Measurements from ENCODE around the gene IL1RAPL2. TPM values are rescaled to one million over a fixed set of nuclear protein-coding genes. Genes with fewer than 3 reads are reported as not detected.
A peak's percentile ranks its signal among the peaks of the same experiment; 100 is the strongest.

The IL1RAPL2 gene
- total RNA-seq, 6 experiments from 2014 or later = 0.13 to 0.70 (median 0.29) TPM; not detected in 1

- DNase-seq = no peak
- Histone ChIP-seq H3K27me3 (no peaks in the 10 kb centered on the region), H3K36me3 (no peaks in the 10 kb centered on the region), H3K9me3 (no peaks in the 10 kb centered on the region), H3K27ac (no peak overlapping the region), H3K4me1 (no peaks in the 10 kb centered on the region), H3K4me3 (no peak overlapping the region)
- no peak for TF ChIP-seq POLR2A (IDR thresholded peaks at IDR 0.05)
- TF ChIP-seq, protein P1, sequence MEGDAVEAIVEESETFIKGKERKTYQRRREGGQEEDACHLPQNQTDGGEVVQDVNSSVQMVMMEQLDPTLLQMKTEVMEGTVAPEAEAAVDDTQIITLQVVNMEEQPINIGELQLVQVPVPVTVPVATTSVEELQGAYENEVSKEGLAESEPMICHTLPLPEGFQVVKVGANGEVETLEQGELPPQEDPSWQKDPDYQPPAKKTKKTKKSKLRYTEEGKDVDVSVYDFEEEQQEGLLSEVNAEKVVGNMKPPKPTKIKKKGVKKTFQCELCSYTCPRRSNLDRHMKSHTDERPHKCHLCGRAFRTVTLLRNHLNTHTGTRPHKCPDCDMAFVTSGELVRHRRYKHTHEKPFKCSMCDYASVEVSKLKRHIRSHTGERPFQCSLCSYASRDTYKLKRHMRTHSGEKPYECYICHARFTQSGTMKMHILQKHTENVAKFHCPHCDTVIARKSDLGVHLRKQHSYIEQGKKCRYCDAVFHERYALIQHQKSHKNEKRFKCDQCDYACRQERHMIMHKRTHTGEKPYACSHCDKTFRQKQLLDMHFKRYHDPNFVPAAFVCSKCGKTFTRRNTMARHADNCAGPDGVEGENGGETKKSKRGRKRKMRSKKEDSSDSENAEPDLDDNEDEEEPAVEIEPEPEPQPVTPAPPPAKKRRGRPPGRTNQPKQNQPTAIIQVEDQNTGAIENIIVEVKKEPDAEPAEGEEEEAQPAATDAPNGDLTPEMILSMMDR (IDR thresholded peaks at IDR 0.05) = no peak
- intact Hi-C loops (cut with DNase I) = no loop called here
- ATAC-seq = no peak
- 64% methylated on average over 8 of the region's 8 CpGs for WGBS (ENCODE audit: insufficient coverage, low coverage, low lambda C conversion rate, missing lambda C conversion rate)
Observed at GRCh38 chrX:105189093-105189492, 623.1 kb downstream of the IL1RAPL2 start.

- ATAC-seq (peak; percentile 63 to 76 (median 70)), DNase-seq (no peak)
- no peak overlapping the region for H3K27ac ChIP-seq
- H3K9me3 ChIP-seq = no peaks in the 10 kb centered on the region
- no peaks in the 10 kb centered on the region for H3K27me3 ChIP-seq
- 0% methylated on average over 2 of the region's 2 CpGs for WGBS (ENCODE audit: insufficient coverage, low coverage, low lambda C conversion rate, missing lambda C conversion rate)
- H3K4me1 ChIP-seq = no peaks in the 10 kb centered on the region
- intact Hi-C loops (cut with DNase I) = no loop called here
- TF ChIP-seq, protein P1 (IDR thresholded peaks at IDR 0.05) = peak; percentile 79 to 88 (median 84)
- TF ChIP-seq POLR2A (IDR thresholded peaks at IDR 0.05) = no peak
- H3K4me3 ChIP-seq = no peak overlapping the region
- H3K36me3 ChIP-seq = no peaks in the 10 kb centered on the region
Observed at GRCh38 chrX:105190252-105190853, 624.4 kb downstream of the IL1RAPL2 start.

DNA sequence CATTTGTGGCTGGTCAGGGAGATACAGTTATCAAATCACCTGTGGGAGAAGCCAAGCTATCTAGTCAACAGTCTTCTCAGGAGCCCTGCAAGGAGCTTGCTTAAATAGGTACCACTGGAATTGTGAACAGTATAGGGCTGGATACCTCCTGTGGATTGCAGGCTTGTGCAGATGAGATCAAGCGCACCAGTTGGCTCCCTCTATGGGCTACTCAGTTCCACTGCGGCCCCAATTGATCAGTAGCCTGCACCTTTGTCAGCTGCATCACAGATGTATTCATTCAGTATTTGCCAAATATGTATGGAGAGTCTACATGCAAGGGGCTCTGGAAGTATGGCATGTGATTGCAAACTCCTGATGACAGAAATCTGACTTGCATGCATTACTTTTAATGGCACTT lies 625.9 kb downstream of the IL1RAPL2 start:
- no peaks in the 10 kb centered on the region for H3K4me1 ChIP-seq
- ATAC-seq = peak; percentile 64 to 88 (median 82)
- no CpG with 5 or more reads among the region's 2 CpGs for WGBS (ENCODE audit: insufficient coverage, low coverage, low lambda C conversion rate, missing lambda C conversion rate)
- H3K36me3 ChIP-seq = no peaks in the 10 kb centered on the region
- H3K4me3 ChIP-seq = no peak overlapping the region
- TF ChIP-seq, protein P1 (IDR thresholded peaks at IDR 0.05) = peak; percentile 28 to 58 (median 49)
- TF ChIP-seq POLR2A (IDR thresholded peaks at IDR 0.05) = no peak
- no peaks in the 10 kb centered on the region for H3K9me3 ChIP-seq
- peak in 1 of 3 donors; percentile 30 for DNase-seq
- H3K27me3 ChIP-seq = no peaks in the 10 kb centered on the region
- intact Hi-C loops (cut with DNase I) = no loop called here
- no peak overlapping the region for H3K27ac ChIP-seq

DNA sequence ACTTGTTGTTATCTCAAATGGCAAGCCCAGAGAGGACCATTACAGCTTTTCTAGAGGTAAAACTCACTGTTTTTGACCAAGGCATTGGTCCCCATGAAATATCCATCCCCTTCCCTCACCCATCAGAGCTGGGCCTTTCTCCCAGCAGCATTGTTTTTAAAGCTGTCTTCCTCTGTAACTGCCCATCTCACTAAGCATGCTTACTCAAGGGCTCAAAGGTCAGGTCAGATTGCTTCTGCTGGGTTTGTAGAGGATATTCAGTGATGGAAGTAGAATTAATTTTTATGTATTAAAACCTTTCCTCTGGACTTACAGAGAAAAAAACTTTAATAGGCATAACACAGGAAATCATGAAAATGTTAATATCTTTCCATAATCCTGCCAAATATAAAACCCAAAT lies 643.4 kb downstream of the IL1RAPL2 start:
- ATAC-seq = peak in 2 of 4 donors; percentile 65
- no peak for TF ChIP-seq POLR2A (IDR thresholded peaks at IDR 0.05)
- TF ChIP-seq, protein P1 (IDR thresholded peaks at IDR 0.05) = no peak
- H3K27me3 ChIP-seq = no peaks in the 10 kb centered on the region

More for the DNA sequence above, 643.4 kb downstream of the IL1RAPL2 start:
- no peak for DNase-seq
- Histone ChIP-seq H3K4me1 (no peaks in the 10 kb centered on the region), H3K4me3 (no peak overlapping the region), H3K36me3 (no peaks in the 10 kb centered on the region), H3K27ac (no peak overlapping the region), H3K9me3 (no peaks in the 10 kb centered on the region)
- intact Hi-C loops (cut with DNase I) = no loop called here

Measured in right lobe of liver (tissue), 6 donors.